Measurements from ENCODE around the gene PFKP. TPM values are rescaled to one million over a fixed set of nuclear protein-coding genes. Genes with fewer than 3 reads are reported as not detected.

PFKP gene
- total RNA-seq, 1 donor from 2014 or later: 55.2 TPM

GRCh38 chr10:3056280-3057037 lies 10.9 kb upstream of the PFKP start:
- no peak overlapping the region for H3K27ac Mint-ChIP-seq
- H3K27me3 ChIP-seq: no peaks in the 10 kb centered on the region
- H3F3A ChIP-seq (ENCODE audit: low read depth): peaks cover 17% of the 10 kb centered on the region
- no peak overlapping the region for H3K27ac ChIP-seq
- no peak overlapping the region for H3K9ac ChIP-seq
- H2AFZ ChIP-seq (replicated peaks): no peak overlapping the region
- peaks cover 26% of the 10 kb centered on the region for H3K4me1 ChIP-seq
- no peaks in the 10 kb centered on the region for H3K79me2 ChIP-seq (ENCODE audit: low read depth)
- H3K27me3 Mint-ChIP-seq (ENCODE audit: insufficient read depth, low read depth): peaks cover 4% of the 10 kb centered on the region
- H3K4me1 Mint-ChIP-seq: peaks cover 36% of the 10 kb centered on the region
- no peak for TF ChIP-seq CTCF (IDR thresholded peaks at IDR 0.05)
- no peak for TF ChIP-seq EZH2 (IDR thresholded peaks at IDR 0.05)
- TF ChIP-seq EZH2phosphoT487 (IDR thresholded peaks at IDR 0.05): no peak
- no peaks in the 10 kb centered on the region for H3K36me3 Mint-ChIP-seq
- no peaks in the 10 kb centered on the region for H3K9me3 ChIP-seq (ENCODE audit: low read depth)
- H4K20me1 ChIP-seq (ENCODE audit: low read depth): no peaks in the 10 kb centered on the region
- H3K9me3 Mint-ChIP-seq: no peaks in the 10 kb centered on the region
- no peak overlapping the region for H3K4me3 ChIP-seq
- DNase-seq (ENCODE audit: low spot score): no peak
- no peak overlapping the region for H3K4me2 ChIP-seq
- no peaks in the 10 kb centered on the region for H3K36me3 ChIP-seq
- no peak overlapping the region for H3K4me3 Mint-ChIP-seq

- Histone ChIP-seq H3K9ac (no peak overlapping the region), H2AFZ (replicated peaks) (no peak overlapping the region), H3K36me3 (no peaks in the 10 kb centered on the region), H3K79me2 (ENCODE audit: low read depth) (no peaks in the 10 kb centered on the region), H3K27ac (no peak overlapping the region), H3K4me3 (no peak overlapping the region), H3K4me2 (no peak overlapping the region), H3F3A (ENCODE audit: low read depth) (peaks cover 30% of the 10 kb centered on the region), H3K27me3 (no peaks in the 10 kb centered on the region), H4K20me1 (ENCODE audit: low read depth) (no peaks in the 10 kb centered on the region), H3K4me1 (peaks cover 34% of the 10 kb centered on the region), H3K9me3 (ENCODE audit: low read depth) (no peaks in the 10 kb centered on the region)
- H3K27ac Mint-ChIP-seq: no peak overlapping the region
- H3K4me3 Mint-ChIP-seq: no peak overlapping the region
- TF ChIP-seq EZH2 (IDR thresholded peaks at IDR 0.05) (no peak), CTCF (IDR thresholded peaks at IDR 0.05) (no peak), EZH2phosphoT487 (IDR thresholded peaks at IDR 0.05) (no peak)
- peaks cover 4% of the 10 kb centered on the region for H3K27me3 Mint-ChIP-seq (ENCODE audit: insufficient read depth, low read depth)
- H3K9me3 Mint-ChIP-seq: no peaks in the 10 kb centered on the region
- H3K36me3 Mint-ChIP-seq: no peaks in the 10 kb centered on the region
- peaks cover 36% of the 10 kb centered on the region for H3K4me1 Mint-ChIP-seq
- DNase-seq (ENCODE audit: low spot score): no peak
Observed at GRCh38 chr10:3057946-3058345, 9.4 kb upstream of the PFKP start.

DNA sequence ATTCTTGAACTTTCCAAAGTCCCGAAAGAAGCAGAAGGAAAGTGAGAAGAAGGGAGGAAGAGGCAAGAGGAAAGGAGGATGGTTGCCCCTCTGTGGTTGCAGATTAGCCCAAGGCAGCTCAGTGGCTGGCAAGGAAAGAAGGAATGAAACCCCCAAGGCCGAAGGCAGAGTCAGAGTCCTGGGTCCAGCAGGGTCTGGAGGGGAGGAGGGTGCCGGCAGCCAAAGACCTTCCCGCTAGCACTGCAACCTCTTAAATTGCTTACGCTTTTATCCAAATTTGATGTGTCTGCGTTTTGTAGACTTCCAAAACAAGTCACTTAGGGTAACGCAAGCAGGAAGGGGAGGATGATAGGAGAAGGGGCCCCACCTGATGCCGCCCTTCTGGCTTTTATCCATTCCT lies 7.4 kb upstream of the PFKP start:
- TF ChIP-seq CTCF (IDR thresholded peaks at IDR 0.05) (no peak), EZH2phosphoT487 (IDR thresholded peaks at IDR 0.05) (no peak)
- H3K27ac ChIP-seq: no peak overlapping the region
- Mint-ChIP-seq H3K27me3 (ENCODE audit: insufficient read depth, low read depth) (peaks cover 7% of the 10 kb centered on the region), H3K4me1 (peaks cover 27% of the 10 kb centered on the region), H3K4me3 (no peak overlapping the region), H3K27ac (peak overlapping the region; percentile 17), H3K36me3 (no peaks in the 10 kb centered on the region), H3K9me3 (no peaks in the 10 kb centered on the region)
- H3K9ac ChIP-seq: no peak overlapping the region
- H3K4me1 ChIP-seq: peaks cover 22% of the 10 kb centered on the region
- no peak overlapping the region for H3K4me3 ChIP-seq
- H3K36me3 ChIP-seq: no peaks in the 10 kb centered on the region
- H4K20me1 ChIP-seq (ENCODE audit: low read depth): no peaks in the 10 kb centered on the region
- no peaks in the 10 kb centered on the region for H3K9me3 ChIP-seq (ENCODE audit: low read depth)
- no peak overlapping the region for H3K4me2 ChIP-seq
- H2AFZ ChIP-seq (replicated peaks): no peak overlapping the region
- no peaks in the 10 kb centered on the region for H3K79me2 ChIP-seq (ENCODE audit: low read depth)
- H3F3A ChIP-seq (ENCODE audit: low read depth): peaks cover 30% of the 10 kb centered on the region
- peaks cover 12% of the 10 kb centered on the region for H3K27me3 ChIP-seq
- DNase-seq (ENCODE audit: low spot score): no peak

Data from neural progenitor cell (in vitro differentiated cells).